ENCODE measurements around the gene MRPL21. TPM values are rescaled to one million over a fixed set of nuclear protein-coding genes. Genes with fewer than 3 reads are reported as not detected.

MRPL21 gene
- total RNA-seq, 1 donor from 2014 or later = 121 TPM

DNA sequence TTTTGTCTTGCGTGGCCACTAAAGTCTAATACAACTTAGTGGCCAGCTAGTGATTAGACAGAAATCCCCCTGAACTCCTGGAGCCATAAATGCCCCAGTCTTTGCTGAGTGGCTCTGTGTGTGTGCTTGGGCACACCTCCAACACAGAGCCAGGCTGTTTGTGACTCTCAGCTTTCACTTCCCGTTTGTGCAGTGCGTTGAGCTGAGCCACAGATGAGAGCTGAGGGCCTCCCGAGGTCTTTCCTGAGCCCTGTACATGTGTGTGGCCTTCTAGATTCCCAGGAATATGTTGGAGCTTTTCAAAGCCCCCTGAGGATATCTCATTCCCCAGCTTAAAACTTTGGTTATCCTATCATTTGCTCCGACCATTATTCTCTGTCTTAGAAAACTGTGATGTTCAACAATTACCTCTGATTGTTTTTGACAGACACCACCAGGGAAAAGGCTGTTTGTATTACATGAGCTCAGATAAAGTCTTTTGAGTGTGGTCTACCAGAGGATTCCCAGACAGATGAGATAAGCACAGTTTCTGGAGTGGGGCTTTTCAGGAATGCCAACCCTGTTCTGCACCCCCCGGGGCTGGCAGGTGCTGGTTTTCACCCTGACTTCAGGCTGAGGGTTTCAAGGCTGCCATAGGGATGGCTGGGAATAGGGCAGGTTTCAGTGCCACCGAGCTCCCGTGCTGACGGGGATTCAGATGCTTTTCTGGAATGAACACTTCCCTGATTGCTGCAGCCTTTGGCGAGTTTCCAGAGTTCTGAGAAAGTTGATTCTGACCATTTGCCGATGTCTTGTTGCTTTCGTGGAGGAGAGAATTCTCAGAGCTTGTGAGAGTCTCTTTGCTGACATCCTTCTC, 23.9 kb upstream of the MRPL21 start:
- no peak for DNase-seq
- TF ChIP-seq, protein P1, sequence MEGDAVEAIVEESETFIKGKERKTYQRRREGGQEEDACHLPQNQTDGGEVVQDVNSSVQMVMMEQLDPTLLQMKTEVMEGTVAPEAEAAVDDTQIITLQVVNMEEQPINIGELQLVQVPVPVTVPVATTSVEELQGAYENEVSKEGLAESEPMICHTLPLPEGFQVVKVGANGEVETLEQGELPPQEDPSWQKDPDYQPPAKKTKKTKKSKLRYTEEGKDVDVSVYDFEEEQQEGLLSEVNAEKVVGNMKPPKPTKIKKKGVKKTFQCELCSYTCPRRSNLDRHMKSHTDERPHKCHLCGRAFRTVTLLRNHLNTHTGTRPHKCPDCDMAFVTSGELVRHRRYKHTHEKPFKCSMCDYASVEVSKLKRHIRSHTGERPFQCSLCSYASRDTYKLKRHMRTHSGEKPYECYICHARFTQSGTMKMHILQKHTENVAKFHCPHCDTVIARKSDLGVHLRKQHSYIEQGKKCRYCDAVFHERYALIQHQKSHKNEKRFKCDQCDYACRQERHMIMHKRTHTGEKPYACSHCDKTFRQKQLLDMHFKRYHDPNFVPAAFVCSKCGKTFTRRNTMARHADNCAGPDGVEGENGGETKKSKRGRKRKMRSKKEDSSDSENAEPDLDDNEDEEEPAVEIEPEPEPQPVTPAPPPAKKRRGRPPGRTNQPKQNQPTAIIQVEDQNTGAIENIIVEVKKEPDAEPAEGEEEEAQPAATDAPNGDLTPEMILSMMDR (IDR thresholded peaks at IDR 0.05; ENCODE audit: borderline replicate concordance) = no peak
- intact Hi-C loops (cut with micrococcal nuclease) = no loop called here
- H3K27ac ChIP-seq (replicated peaks) = peak overlapping the region; percentile 65
- peaks cover 41% of the 10 kb centered on the region for H3K4me1 ChIP-seq
- H3K36me3 ChIP-seq = peaks cover 73% of the 10 kb centered on the region
- H3K9me3 ChIP-seq (replicated peaks) = peaks cover 26% of the 10 kb centered on the region
- no peaks in the 10 kb centered on the region for H3K27me3 ChIP-seq (ENCODE audit: low read depth)
- no peak overlapping the region for H3K4me3 ChIP-seq

DNA sequence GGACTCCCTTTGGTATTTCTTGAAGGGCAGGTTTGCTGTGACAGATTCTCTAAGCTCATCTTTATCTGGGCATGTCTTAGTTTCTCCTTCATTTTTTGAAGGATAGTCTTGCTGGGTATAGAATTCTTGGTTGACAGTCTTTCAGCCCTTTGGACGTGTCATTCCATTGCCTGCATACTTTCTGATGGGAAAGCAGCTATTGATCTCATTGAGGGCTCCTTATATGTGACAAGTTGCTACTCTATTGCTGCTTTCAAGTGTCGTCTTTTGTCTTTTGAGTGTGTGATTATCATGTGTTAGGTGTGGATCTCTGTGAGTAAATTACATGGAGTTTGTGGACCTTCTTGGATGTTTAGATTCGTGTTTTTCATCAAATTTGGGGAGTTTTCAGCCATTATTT, 22.0 kb upstream of the MRPL21 start:
- Histone ChIP-seq H3K4me1 (peaks cover 41% of the 10 kb centered on the region), H3K27me3 (ENCODE audit: low read depth) (no peaks in the 10 kb centered on the region), H3K9me3 (replicated peaks) (peaks cover 26% of the 10 kb centered on the region), H3K4me3 (no peak overlapping the region), H3K36me3 (peaks cover 80% of the 10 kb centered on the region), H3K27ac (replicated peaks) (no peak overlapping the region)
- TF ChIP-seq, protein P1 (IDR thresholded peaks at IDR 0.05; ENCODE audit: borderline replicate concordance) = no peak
- no peak for DNase-seq
- intact Hi-C loops (cut with micrococcal nuclease) = no loop called here

DNA sequence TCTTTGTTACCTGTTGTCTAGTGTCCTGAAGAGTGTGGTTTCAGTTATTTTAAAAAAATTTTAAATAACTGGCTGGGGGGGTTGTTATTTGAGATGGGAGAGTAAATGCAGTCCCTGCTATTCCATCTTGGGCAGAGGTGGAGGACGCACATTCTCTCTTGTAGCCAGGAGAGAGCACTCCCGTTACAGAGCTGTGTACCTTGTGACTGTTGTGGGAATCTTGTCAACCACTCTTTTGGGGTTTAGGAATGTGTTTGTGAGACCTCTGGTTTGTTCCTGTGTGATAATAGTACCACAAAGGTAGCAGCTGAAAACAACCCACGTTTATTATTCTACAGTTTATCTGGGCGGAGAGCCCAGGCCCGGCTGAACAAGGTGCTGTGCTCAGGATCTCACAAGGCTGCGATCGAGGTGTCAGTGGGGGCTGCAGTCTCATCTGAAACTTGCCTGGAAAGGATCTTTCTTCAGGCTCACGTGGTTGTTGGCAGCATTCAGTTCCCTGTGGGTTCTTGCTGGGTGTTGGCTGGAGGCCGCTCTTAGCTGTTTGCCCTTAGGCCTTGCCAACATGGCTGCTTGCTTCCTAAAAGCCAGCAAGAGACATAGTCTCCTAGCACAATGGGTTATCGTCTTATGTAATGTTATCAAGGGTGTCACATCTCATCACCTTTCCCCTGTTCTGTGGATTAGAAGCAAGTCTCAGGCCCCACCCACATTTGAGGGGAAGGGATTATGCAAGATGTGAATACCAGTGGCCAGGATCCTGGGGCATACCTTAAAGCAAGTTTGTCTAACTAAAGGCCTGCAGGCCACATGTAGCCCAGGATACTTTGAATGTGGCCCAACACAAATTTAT, 20.7 kb upstream of the MRPL21 start:
- H3K4me3 ChIP-seq = no peak overlapping the region
- H3K36me3 ChIP-seq = peaks cover 80% of the 10 kb centered on the region
- peak overlapping the region; percentile 53 for H3K27ac ChIP-seq (replicated peaks)
- peaks cover 38% of the 10 kb centered on the region for H3K4me1 ChIP-seq
- H3K9me3 ChIP-seq (replicated peaks) = peaks cover 26% of the 10 kb centered on the region
- H3K27me3 ChIP-seq (ENCODE audit: low read depth) = no peaks in the 10 kb centered on the region
- DNase-seq = no peak
- intact Hi-C loops (cut with micrococcal nuclease) = no loop called here
- TF ChIP-seq, protein P1 (IDR thresholded peaks at IDR 0.05; ENCODE audit: borderline replicate concordance) = no peak

DNA sequence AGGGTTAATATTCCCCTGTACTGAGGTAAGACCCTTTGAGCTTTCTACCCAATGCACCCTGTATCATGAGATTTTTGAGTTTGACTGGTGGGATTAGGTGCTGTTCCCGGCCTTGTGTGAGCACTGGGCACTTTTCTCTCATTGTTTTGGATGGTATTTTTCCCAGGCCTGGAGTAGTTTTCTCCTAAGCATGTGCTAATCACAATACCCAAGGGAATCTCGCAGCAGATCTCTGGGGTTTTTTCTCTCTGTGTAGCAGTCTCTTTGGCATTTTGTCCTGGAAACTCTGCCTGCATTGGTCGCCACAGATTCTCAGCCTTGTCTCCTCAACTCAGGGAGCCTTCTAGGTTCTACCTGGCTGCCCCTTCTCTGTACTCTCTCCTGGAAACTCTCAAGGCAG, 20.0 kb upstream of the MRPL21 start:
- H3K9me3 ChIP-seq (replicated peaks) = peaks cover 26% of the 10 kb centered on the region
- TF ChIP-seq, protein P1 (IDR thresholded peaks at IDR 0.05; ENCODE audit: borderline replicate concordance) = no peak
- peaks cover 31% of the 10 kb centered on the region for H3K4me1 ChIP-seq
- DNase-seq = no peak
- H3K4me3 ChIP-seq = no peak overlapping the region
- intact Hi-C loops (cut with micrococcal nuclease) = no loop called here
- peaks cover 82% of the 10 kb centered on the region for H3K36me3 ChIP-seq
- peak overlapping the region; percentile 53 for H3K27ac ChIP-seq (replicated peaks)
- H3K27me3 ChIP-seq (ENCODE audit: low read depth) = no peaks in the 10 kb centered on the region

DNA sequence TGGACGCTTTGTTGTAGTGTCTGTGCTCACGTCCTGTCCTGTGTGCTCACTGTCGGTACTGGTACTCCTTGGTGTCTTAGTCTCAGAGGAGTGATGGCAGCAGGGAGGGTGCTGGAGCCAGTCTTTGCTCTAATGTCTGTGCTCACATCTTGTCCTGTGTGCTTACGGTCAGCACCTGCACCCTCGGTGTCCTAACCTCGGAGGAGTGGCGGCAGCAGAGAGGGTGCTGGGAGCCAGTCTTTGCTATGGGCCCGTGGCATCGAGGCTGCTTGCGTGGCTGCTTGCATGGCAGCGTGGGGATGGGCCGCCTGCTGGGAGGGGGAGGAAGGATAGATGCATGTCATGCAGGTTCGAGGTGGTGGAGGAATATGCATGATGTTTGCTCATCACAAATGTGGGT, 12.8 kb upstream of the MRPL21 start:
- Histone ChIP-seq H3K4me1 (no peaks in the 10 kb centered on the region), H3K4me3 (no peak overlapping the region), H3K27me3 (ENCODE audit: low read depth) (no peaks in the 10 kb centered on the region), H3K36me3 (peaks cover 95% of the 10 kb centered on the region), H3K27ac (replicated peaks) (no peak overlapping the region), H3K9me3 (replicated peaks) (no peaks in the 10 kb centered on the region)
- intact Hi-C loops (cut with micrococcal nuclease) = no loop called here
- DNase-seq = no peak
- TF ChIP-seq, protein P1 (IDR thresholded peaks at IDR 0.05; ENCODE audit: borderline replicate concordance) = no peak

Measured in left ventricle myocardium inferior (tissue), 1 donor.